NB4 (cell line): ENCODE results near the gene HOXC10.

Experiments
- DNase-seq: peaks from one replicate; pipeline ENCODE4 v3.0.0; 2010; ENCODE audit warnings: low read depth
- H3K4me3 ChIP-seq: one replicate; pipeline ENCODE4 v1.5.1; 2011; ENCODE audit warnings: mild to moderate bottlenecking, low read depth, low read length, moderate library complexity
- CTCF ChIP-seq: IDR thresholded peaks from one replicate; pipeline ENCODE4 v1.5.1; 2012; ENCODE audit warnings: low read depth, low read length
- MAX ChIP-seq: IDR thresholded peaks from 2 replicates; pipeline ENCODE4 v1.6.1; 2011; ENCODE audit warnings: low read depth, low read length
- MYC ChIP-seq: IDR thresholded peaks from 2 replicates; pipeline ENCODE4 v1.6.1; 2011; ENCODE audit warnings: low read depth, low read length
- POLR2A ChIP-seq: IDR thresholded peaks from 2 replicates; pipeline ENCODE4 v1.6.1; 2011; ENCODE audit warnings: mild to moderate bottlenecking; ENCODE audit not compliant: insufficient read length; ENCODE audit errors: extremely low read depth

The HOXC10 gene

DNA sequence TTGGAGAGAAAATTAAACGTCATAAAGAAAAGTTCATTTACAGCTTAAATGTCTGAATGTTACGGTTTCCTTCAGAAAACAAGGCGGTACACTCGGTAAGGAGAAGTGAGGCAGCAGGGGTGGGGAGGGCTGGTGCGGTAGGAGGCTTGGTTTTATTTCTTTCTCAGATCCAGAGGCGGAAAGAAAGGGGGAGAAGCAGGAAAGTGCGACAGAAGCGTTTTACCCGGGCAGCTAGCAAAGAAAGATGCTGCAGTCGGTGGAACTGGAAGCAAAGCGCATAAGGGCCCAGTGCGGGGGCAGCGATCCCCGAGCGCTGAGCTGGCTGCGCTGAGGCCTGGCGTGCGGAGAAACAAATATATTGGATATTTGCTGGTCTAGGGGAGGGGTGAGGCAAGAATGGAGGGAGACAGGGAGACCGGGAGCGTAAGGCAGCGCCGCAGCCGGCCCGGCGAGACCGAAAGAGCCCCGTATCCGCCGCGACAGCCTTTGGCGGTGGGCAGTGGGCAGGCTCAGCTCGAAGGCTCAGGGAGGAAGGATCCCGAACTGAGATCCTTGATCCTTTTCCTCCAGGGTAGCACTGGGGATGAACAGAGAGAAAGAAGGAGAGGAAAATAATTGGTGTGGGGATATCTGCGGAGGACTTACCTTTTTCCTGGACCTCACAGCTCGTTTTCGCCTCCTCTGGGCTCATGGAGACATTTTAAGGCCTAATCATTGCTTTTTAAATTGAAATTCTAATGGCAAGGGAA, 18.4 kb upstream of the HOXC10 start:
- TF ChIP-seq CTCF (no peak), MYC (no peak), POLR2A (no peak), MAX (no peak)
- no peak overlapping the region for H3K4me3 ChIP-seq
- no peak for DNase-seq

GRCh38 chr12:53967421-53967925, 17.5 kb upstream of the HOXC10 start:
- no peak for TF ChIP-seq MAX
- TF ChIP-seq POLR2A, result no peak
- TF ChIP-seq MYC, result no peak
- TF ChIP-seq CTCF, result no peak
- no peak overlapping the region for H3K4me3 ChIP-seq
- DNase-seq, result no peak

DNA sequence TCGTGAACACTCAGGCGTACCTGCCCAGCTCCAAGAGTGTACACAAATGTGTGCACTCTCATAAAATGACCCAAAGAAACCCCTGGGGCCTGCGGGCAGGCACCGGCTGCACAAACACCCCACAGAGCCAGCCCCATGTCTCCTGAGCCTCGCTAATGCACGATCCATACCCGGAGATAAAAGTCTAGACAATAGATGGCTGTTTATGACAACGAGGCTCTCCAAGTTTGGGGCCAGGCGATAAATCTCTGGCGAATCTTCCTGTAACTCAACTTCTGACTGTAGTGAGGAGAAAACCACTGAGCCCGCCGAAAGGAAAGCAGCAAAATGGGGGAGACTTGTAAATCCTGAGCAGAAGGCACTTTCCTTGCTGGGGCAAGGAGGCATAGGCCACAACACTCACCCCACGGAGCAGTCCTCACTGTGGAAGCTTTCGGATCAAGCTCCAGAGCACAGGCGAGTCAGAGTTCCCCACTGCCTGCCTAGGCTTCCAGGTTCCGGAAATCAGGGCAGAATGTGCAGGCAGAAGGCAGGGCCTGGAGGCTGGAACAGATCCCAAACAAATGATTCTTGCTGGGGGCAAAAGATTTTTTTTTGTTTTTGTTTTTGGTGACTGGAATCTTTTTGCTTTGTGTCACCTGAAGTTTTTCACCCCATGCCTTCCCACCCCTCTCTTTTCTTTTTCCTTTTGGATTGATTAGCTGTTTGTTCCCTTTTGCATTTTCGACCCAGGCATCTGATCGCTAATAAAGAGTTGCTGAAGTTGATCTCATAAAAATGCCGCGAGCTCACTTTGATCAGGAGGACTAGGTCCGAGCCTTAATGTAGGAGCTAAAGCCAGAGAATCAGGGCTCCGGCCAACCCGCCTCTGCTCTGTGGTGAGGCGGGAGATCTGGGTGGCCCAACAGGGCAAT, 16.5 kb upstream of the HOXC10 start:
- TF ChIP-seq MYC (no peak), CTCF (no peak)
- DNase-seq, result no peak
- no peak overlapping the region for H3K4me3 ChIP-seq

DNA sequence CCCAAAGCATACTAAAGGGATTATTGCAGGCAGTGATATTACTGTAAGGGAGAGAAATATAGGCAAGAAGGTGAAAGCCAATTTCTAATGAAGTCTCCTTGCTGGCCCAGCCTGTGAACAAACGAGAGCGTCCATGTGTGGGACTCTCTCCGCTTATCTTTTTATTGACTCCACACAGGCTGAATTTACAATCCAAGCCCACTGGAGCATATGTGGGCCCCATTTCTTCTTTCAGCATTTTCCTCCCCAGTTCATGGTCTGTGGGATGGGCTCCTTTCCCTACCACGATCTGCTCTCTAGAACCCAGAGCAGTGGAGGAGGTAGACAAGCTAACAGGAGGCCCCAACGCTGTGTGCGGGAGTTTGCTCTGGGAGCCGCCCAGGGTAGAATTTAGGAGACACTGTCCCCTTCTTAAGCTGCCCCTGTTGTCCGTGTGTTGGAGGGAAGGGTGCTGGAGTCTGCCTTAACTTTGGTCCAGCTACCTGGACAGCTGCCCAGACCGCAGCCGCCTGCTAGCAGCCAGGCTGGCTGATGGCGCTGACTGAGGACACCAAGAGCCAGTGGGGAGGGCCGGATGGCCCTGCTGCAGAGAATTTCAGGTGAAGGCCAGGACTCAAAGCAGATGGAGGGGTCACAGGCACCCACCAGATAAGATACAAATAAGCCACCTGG, 15.2 kb upstream of the HOXC10 start:
- H3K4me3 ChIP-seq, result no peak overlapping the region
- no peak for TF ChIP-seq POLR2A
- TF ChIP-seq MYC, result no peak
- no peak for DNase-seq

GRCh38 chr12:53970451-53970850, 14.5 kb upstream of the HOXC10 start:
- H3K4me3 ChIP-seq, result no peak overlapping the region
- no peak for DNase-seq
- no peak for TF ChIP-seq CTCF
- TF ChIP-seq MYC, result no peak
- TF ChIP-seq POLR2A, result no peak
- TF ChIP-seq MAX, result no peak

- no peak for TF ChIP-seq MAX
- TF ChIP-seq MYC, result no peak
- TF ChIP-seq CTCF, result no peak
- no peak for TF ChIP-seq POLR2A
- H3K4me3 ChIP-seq, result no peak overlapping the region
- DNase-seq, result no peak
Observed at GRCh38 chr12:53971129-53971528, 13.8 kb upstream of the HOXC10 start.
